GM21526 (cell line): ENCODE measurements around the gene ITM2C.

Experiments used
- ATAC-seq: cut with Tn5 transposase; IDR thresholded peaks from one replicate; pipeline ENCODE4 v1.9.1; 2021; ENCODE audit warnings: moderate library complexity; ENCODE audit not compliant: unreplicated experiment, low FRiP score

Gene ITM2C

GRCh38 chr2:230889911-230890601 lies 25.3 kb downstream of the ITM2C start:
- no peak for ATAC-seq

GRCh38 chr2:230890646-230891045 lies 25.9 kb downstream of the ITM2C start:
- ATAC-seq: no peak

GRCh38 chr2:230891064-230891463 lies 26.3 kb downstream of the ITM2C start:
- ATAC-seq: no peak

GRCh38 chr2:230891509-230891908 lies 26.8 kb downstream of the ITM2C start:
- no peak for ATAC-seq

- ATAC-seq: peak; percentile 60
Observed at GRCh38 chr2:230893338-230893737, 28.6 kb downstream of the ITM2C start.

- ATAC-seq: peak; percentile 48
Observed at GRCh38 chr2:230893841-230894781, 29.4 kb downstream of the ITM2C start.

- no peak for ATAC-seq
Observed at GRCh38 chr2:230895536-230896345, 31.0 kb downstream of the ITM2C start.

GRCh38 chr2:230896346-230897115 lies 31.8 kb downstream of the ITM2C start:
- ATAC-seq: no peak

- ATAC-seq: no peak
Observed at GRCh38 chr2:230898016-230898712, 33.4 kb downstream of the ITM2C start.

GRCh38 chr2:230898713-230899091 lies 34.0 kb downstream of the ITM2C start:
- no peak for ATAC-seq

GRCh38 chr2:230899287-230899686 lies 34.5 kb downstream of the ITM2C start:
- ATAC-seq: no peak

GRCh38 chr2:230899786-230900185 lies 35.0 kb downstream of the ITM2C start:
- no peak for ATAC-seq

GRCh38 chr2:230900336-230900995 lies 35.7 kb downstream of the ITM2C start:
- no peak for ATAC-seq

GRCh38 chr2:230901006-230901405 lies 36.3 kb downstream of the ITM2C start:
- no peak for ATAC-seq

- ATAC-seq: peak; percentile 53
Observed at GRCh38 chr2:230902180-230902899, 37.6 kb downstream of the ITM2C start.

GRCh38 chr2:230903231-230904150 lies 38.7 kb downstream of the ITM2C start:
- no peak for ATAC-seq

GRCh38 chr2:230904856-230905447 lies 40.2 kb downstream of the ITM2C start:
- ATAC-seq: no peak
